Measurements from ENCODE around the gene NTNG2.

NTNG2 gene

GRCh38 chr9:132239999-132240840 lies 78.4 kb downstream of the NTNG2 start:
- no peak overlapping the region for H3K27ac ChIP-seq
- TF ChIP-seq CTCF (IDR thresholded peaks at IDR 0.05) (no peak), ZFX (IDR thresholded peaks at IDR 0.05; ENCODE audit: borderline replicate concordance) (no peak)

- H3K27ac ChIP-seq, result no peak overlapping the region
- TF ChIP-seq CTCF (IDR thresholded peaks at IDR 0.05) (no peak), ZFX (IDR thresholded peaks at IDR 0.05; ENCODE audit: borderline replicate concordance) (no peak)
Measured at GRCh38 chr9:132240841-132241482, 79.1 kb downstream of the NTNG2 start.

- no peak overlapping the region for H3K27ac ChIP-seq
Measured at GRCh38 chr9:132241483-132241839, 79.6 kb downstream of the NTNG2 start.

GRCh38 chr9:132241840-132242620 lies 80.2 kb downstream of the NTNG2 start:
- H3K27ac ChIP-seq, result no peak overlapping the region
- TF ChIP-seq CTCF (IDR thresholded peaks at IDR 0.05), result no peak
- TF ChIP-seq ZFX (IDR thresholded peaks at IDR 0.05; ENCODE audit: borderline replicate concordance), result no peak

More at GRCh38 chr9:132241483-132241839, 79.6 kb downstream of the NTNG2 start:
- TF ChIP-seq ZFX (IDR thresholded peaks at IDR 0.05; ENCODE audit: borderline replicate concordance), result no peak
- TF ChIP-seq CTCF (IDR thresholded peaks at IDR 0.05), result no peak

GRCh38 chr9:132242621-132243155 lies 80.8 kb downstream of the NTNG2 start:
- no peak for TF ChIP-seq ZFX (IDR thresholded peaks at IDR 0.05; ENCODE audit: borderline replicate concordance)
- TF ChIP-seq CTCF (IDR thresholded peaks at IDR 0.05), result no peak
- H3K27ac ChIP-seq, result no peak overlapping the region

GRCh38 chr9:132243156-132244074 lies 81.6 kb downstream of the NTNG2 start:
- TF ChIP-seq ZFX (IDR thresholded peaks at IDR 0.05; ENCODE audit: borderline replicate concordance), result no peak
- no peak for TF ChIP-seq CTCF (IDR thresholded peaks at IDR 0.05)
- no peak overlapping the region for H3K27ac ChIP-seq
